Glutamatergic neuron (in vitro differentiated cells): ENCODE results near the gene SYT3. TPM values are rescaled to one million over a fixed set of nuclear protein-coding genes. Genes with fewer than 3 reads are reported as not detected.

Experiments
- DNase-seq: peaks from one replicate; pipeline ENCODE4 v3.0.0; 2022
- H3K27ac Mint-ChIP-seq: one replicate; pipeline ENCODE4 v1.8.0; 2020; ENCODE audit warnings: mild to moderate bottlenecking, mixed read lengths, inconsistent platforms; ENCODE audit not compliant: unreplicated experiment
- H3K27me3 Mint-ChIP-seq: one replicate; pipeline ENCODE4 v1.8.0; 2020; ENCODE audit warnings: mild to moderate bottlenecking, moderate library complexity, mixed read lengths, inconsistent platforms; ENCODE audit not compliant: unreplicated experiment
- H3K36me3 Mint-ChIP-seq: one replicate; pipeline ENCODE4 v1.8.0; 2020; ENCODE audit warnings: mild to moderate bottlenecking, mixed read lengths, inconsistent platforms; ENCODE audit not compliant: unreplicated experiment
- H3K4me1 Mint-ChIP-seq: one replicate; pipeline ENCODE4 v1.8.0; 2020; ENCODE audit warnings: mild to moderate bottlenecking, low read depth, mixed read lengths, inconsistent platforms; ENCODE audit not compliant: unreplicated experiment
- H3K4me3 Mint-ChIP-seq: one replicate; pipeline ENCODE4 v1.8.0; 2020; ENCODE audit warnings: mild to moderate bottlenecking, mixed read lengths, inconsistent platforms; ENCODE audit not compliant: unreplicated experiment
- H3K9me3 Mint-ChIP-seq: one replicate; pipeline ENCODE4 v1.8.0; 2020; ENCODE audit warnings: mild to moderate bottlenecking, moderate library complexity, mixed read lengths, inconsistent platforms; ENCODE audit not compliant: unreplicated experiment
- total RNA-seq: library from RNA; stranded (reverse); fragmentation: NEBNext Ultra II Directional; extraction: Animal tissue kit (Norgen Biotek cat#: 25700); gene quantifications from one replicate; pipeline ENCODE4 v1.2.1, GENCODE V29; 2021; ENCODE audit not compliant: unreplicated experiment
- TF ChIP-seq, protein P1 (sequence below): fragments of 200-600 bp; sonication (generic); IDR thresholded peaks from one replicate; pipeline ENCODE4 v1.5.0; 2021; ENCODE audit not compliant: partially characterized antibody, unreplicated experiment

The SYT3 gene
- total RNA-seq, 1 donor from 2014 or later = 15.6 TPM

DNA sequence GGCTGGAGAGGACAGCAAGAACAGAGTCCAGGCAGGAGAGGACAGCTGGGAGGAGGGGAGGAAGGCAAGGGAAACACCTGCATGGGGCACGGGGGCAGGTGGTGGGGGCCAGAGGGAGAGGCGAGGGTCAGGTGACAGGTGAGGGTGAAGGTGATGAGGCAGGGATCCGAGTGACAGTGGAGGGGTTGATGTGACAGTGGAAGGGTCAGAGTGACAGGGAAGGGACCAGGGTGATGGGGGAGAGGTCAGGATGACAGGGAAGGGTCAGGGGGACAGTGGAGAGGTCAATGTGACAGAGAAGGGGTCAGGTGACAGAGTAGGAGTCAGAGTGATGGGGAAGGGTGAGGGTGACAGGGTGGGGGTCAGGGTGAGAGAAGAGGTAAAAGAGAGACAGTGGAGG lies 38.6 kb upstream of the SYT3 start:
- Mint-ChIP-seq H3K4me1 (no peaks in the 10 kb centered on the region), H3K9me3 (peaks cover 1% of the 10 kb centered on the region), H3K36me3 (peaks cover 9% of the 10 kb centered on the region), H3K4me3 (no peak overlapping the region), H3K27ac (no peak overlapping the region), H3K27me3 (peaks cover 18% of the 10 kb centered on the region)
- TF ChIP-seq, protein P1, sequence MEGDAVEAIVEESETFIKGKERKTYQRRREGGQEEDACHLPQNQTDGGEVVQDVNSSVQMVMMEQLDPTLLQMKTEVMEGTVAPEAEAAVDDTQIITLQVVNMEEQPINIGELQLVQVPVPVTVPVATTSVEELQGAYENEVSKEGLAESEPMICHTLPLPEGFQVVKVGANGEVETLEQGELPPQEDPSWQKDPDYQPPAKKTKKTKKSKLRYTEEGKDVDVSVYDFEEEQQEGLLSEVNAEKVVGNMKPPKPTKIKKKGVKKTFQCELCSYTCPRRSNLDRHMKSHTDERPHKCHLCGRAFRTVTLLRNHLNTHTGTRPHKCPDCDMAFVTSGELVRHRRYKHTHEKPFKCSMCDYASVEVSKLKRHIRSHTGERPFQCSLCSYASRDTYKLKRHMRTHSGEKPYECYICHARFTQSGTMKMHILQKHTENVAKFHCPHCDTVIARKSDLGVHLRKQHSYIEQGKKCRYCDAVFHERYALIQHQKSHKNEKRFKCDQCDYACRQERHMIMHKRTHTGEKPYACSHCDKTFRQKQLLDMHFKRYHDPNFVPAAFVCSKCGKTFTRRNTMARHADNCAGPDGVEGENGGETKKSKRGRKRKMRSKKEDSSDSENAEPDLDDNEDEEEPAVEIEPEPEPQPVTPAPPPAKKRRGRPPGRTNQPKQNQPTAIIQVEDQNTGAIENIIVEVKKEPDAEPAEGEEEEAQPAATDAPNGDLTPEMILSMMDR = no peak
- DNase-seq = no peak

DNA sequence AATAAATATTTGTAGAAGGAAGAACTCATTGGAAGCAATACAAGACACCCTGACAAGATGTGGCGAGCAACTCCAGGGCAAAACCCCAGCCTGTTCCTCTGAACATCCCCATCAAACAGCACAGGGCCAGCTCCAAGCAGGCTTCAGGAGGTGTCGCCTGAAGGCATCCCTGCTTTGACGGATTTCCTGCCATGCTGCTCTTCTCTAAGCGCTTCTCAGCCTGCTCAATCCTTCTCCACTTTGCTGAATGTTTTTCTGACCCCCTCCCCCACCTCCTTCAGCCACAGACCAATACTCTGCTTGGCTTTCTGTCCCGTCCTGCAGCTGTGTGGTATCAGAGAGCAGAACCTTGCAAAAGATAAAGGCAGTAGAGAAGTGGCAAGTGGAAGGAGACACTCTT lies 38.0 kb upstream of the SYT3 start:
- Mint-ChIP-seq H3K27me3 (peaks cover 23% of the 10 kb centered on the region), H3K4me3 (no peak overlapping the region), H3K36me3 (peaks cover 9% of the 10 kb centered on the region), H3K9me3 (peaks cover 1% of the 10 kb centered on the region), H3K4me1 (no peaks in the 10 kb centered on the region), H3K27ac (peak overlapping the region; percentile 12)
- DNase-seq = no peak
- TF ChIP-seq, protein P1 = no peak

DNA sequence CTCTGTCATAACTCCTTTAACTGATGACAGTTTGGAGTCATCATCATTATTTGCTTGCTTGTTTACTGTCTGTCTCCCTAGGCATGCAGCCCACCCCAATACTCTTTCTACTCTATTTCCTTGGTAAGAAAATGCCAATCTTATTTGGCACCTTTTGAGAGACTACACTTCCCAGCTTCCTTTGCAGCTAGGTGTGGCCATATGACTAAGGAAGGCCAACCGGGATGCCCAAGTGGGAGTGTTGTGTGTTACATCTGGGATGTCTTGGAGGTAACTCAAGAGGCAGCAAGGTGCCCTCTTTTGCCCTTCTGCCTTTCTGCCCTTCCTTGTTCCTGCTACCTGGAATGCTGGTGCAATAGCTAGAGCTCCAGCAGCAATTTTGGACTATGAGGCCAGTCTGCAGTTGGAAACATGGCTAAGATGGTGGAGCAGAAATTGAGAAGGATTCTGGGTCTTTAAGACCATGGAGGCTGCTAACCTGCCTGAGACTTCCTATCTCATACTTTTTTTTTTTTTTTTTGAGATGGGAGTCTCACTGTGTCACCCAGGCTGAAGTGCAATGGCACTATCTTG lies 37.0 kb upstream of the SYT3 start:
- TF ChIP-seq, protein P1 = no peak
- Mint-ChIP-seq H3K9me3 (peaks cover 1% of the 10 kb centered on the region), H3K4me3 (no peak overlapping the region), H3K36me3 (peaks cover 9% of the 10 kb centered on the region), H3K4me1 (no peaks in the 10 kb centered on the region), H3K27ac (no peak overlapping the region), H3K27me3 (peaks cover 23% of the 10 kb centered on the region)
- DNase-seq = no peak

DNA sequence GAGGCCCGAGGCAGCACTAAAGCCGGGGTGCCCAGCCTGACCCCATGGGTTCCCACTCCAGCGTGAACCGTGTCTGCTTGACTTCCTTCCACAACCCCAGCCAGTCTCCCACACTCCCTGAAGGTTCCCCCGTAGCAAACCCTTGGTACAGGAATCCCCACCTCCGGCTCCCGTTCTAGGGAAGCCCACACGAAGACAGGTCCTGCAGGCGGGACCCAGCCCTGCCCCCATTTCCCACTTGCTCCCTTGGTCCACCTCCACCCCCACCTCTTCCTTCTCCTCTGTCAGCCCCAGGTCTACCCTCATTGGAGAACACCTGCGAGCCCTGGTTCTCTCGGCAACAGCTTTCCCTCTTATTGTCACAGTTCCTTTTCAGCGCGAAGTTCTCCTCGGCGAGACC lies 33.4 kb upstream of the SYT3 start:
- no peak overlapping the region for H3K27ac Mint-ChIP-seq
- TF ChIP-seq, protein P1 = no peak
- peaks cover 9% of the 10 kb centered on the region for H3K36me3 Mint-ChIP-seq
- H3K4me3 Mint-ChIP-seq = no peak overlapping the region
- DNase-seq = no peak
- H3K9me3 Mint-ChIP-seq = peaks cover 8% of the 10 kb centered on the region
- no peaks in the 10 kb centered on the region for H3K4me1 Mint-ChIP-seq
- H3K27me3 Mint-ChIP-seq = peaks cover 29% of the 10 kb centered on the region

DNA sequence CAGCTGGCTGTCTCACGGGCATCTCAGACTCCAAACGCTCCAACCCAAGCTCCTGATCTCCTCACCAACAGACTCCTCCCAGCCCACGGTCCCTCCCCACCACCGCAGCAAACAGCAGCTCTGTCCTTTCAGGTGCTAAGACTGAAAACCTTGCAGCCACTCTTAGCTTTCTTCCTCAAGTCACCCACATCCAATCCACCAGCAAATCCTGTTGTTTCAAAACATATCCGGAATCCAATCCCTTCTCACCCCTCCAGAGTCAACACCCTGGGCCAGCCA lies 30.4 kb upstream of the SYT3 start:
- no peaks in the 10 kb centered on the region for H3K4me1 Mint-ChIP-seq
- peaks cover 4% of the 10 kb centered on the region for H3K36me3 Mint-ChIP-seq
- H3K27me3 Mint-ChIP-seq = peaks cover 22% of the 10 kb centered on the region
- H3K4me3 Mint-ChIP-seq = no peak overlapping the region
- TF ChIP-seq, protein P1 = no peak
- H3K27ac Mint-ChIP-seq = no peak overlapping the region
- peaks cover 10% of the 10 kb centered on the region for H3K9me3 Mint-ChIP-seq
- DNase-seq = no peak
